K562 (cell line): ENCODE data around the gene SEC63. TPM values are rescaled to one million over a fixed set of nuclear protein-coding genes. Genes with fewer than 3 reads are reported as not detected.

Experiments
- ATAC-seq: fragments of 200-7000 bp; cut with Tn5 transposase; 3 replicates; pipeline ENCODE4 v1.9.1; 2020; ENCODE audit warnings: moderate library complexity
- BruUV-seq: library from RNA; stranded (reverse); fragments of 400-500 nt; replicated peaks from 2 replicates; lab custom pipeline; 2021; lab: Mats Ljungman, UMichigan
- CTCF ChIA-PET: fragments of 300-600 bp; formaldehyde crosslinking; extraction: SDS; loops from one replicate; lab custom pipeline; 2021; ENCODE audit warnings: low intra/inter-chr PET ratio; lab: Yijun Ruan, JAX
- POLR2A ChIA-PET: fragments of 300-600, 350-650 bp; sonication (Branson Sonifier 250); formaldehyde crosslinking; extraction: SDS; loops from one replicate; lab custom pipeline; 2021; ENCODE audit warnings: antibody characterized with exemption, inconsistent platforms; lab: Yijun Ruan, JAX
- DNase-seq, 4 experiments: peaks; one replicate each; pipeline versions ENCODE4 v3.0.0 to v3.0.0-alpha.2; 2011 to 2018; ENCODE audit warnings: low spot score in 3 of 4, mixed read lengths in 3 of 4; ENCODE audit errors: extremely low read depth in 1 of 4
- FAIRE-seq: peaks from 2 replicates; lab custom pipeline; 2011; peaks lifted over from hg19 to GRCh38; lab: Jason Lieb, UNC
- H2AFZ ChIP-seq: 2 replicates; pipeline ENCODE4 v1.6.0; 2011; ENCODE audit warnings: low read depth, low read length, control low read depth, inconsistent platforms
- H3K27ac ChIP-seq: fragments of 200-600 bp; 3 replicates; pipeline ENCODE4 v1.8.0; 2011; ENCODE audit warnings: low read depth, mild to moderate bottlenecking, control low read depth, inconsistent platforms, low read length, moderate library complexity, mixed read lengths; ENCODE audit errors: extremely low read depth
- H3K27me3 ChIP-seq, 2 experiments: fragments of 300-600 bp in 1 of 2; 2 replicates in 1 of 2; 3 replicates in 1 of 2; pipeline versions ENCODE4 v1.6.0 to v1.8.0; 2011; ENCODE audit warnings: inconsistent platforms in 2 of 2, low read length in 2 of 2, mild to moderate bottlenecking in 1 of 2, mixed read lengths in 1 of 2, moderate library complexity in 1 of 2; ENCODE audit not compliant: control insufficient read depth in 2 of 2, insufficient read depth in 2 of 2
- H3K36me3 ChIP-seq: fragments of 300-600 bp; 3 replicates; pipeline ENCODE4 v1.8.0; 2011; ENCODE audit warnings: mild to moderate bottlenecking, low read length, inconsistent platforms; ENCODE audit not compliant: control insufficient read depth, insufficient read depth
- H3K4me1 ChIP-seq, 2 experiments: fragments of 200-600 bp in 1 of 2; replicated peaks in 1 of 2; 2 replicates in 1 of 2; 3 replicates in 1 of 2; pipeline versions ENCODE4 v1.5.1 to v1.8.0; 2011; ENCODE audit warnings: inconsistent platforms in 2 of 2, low read length in 2 of 2, mild to moderate bottlenecking in 1 of 2, mixed read lengths in 1 of 2, moderate library complexity in 1 of 2; ENCODE audit not compliant: control insufficient read depth in 2 of 2, insufficient read depth in 2 of 2
- H3K4me2 ChIP-seq: 2 replicates; pipeline ENCODE4 v1.6.1; 2011; ENCODE audit warnings: low read length, control low read depth, inconsistent platforms, mixed read lengths; ENCODE audit not compliant: insufficient read depth
- H3K4me3 ChIP-seq: fragments of 200-600 bp; sonication (generic), shearing (Covaris generic); 2 replicates; pipeline ENCODE4 v1.5.1; 2016; ENCODE audit warnings: control low read depth, inconsistent platforms
- H3K79me2 ChIP-seq: fragments of 200-600 bp; 3 replicates; pipeline ENCODE4 v1.8.0; 2011; ENCODE audit warnings: low read length, inconsistent platforms; ENCODE audit not compliant: control insufficient read depth, insufficient read depth
- H3K9ac ChIP-seq, 2 experiments: 2 replicates each; pipeline versions ENCODE4 v1.6.0 to v1.6.1; 2011; ENCODE audit warnings: low read depth in 2 of 2, low read length in 2 of 2, control low read depth in 1 of 2, inconsistent platforms in 1 of 2, mild to moderate bottlenecking in 1 of 2, mixed read lengths in 1 of 2; ENCODE audit not compliant: insufficient read depth in 1 of 2
- H3K9me1 ChIP-seq: one replicate; pipeline ENCODE4 v1.6.0; 2011; ENCODE audit warnings: inconsistent platforms, mild to moderate bottlenecking, low read length, moderate library complexity; ENCODE audit not compliant: control insufficient read depth, insufficient read depth
- H3K9me3 ChIP-seq: replicated peaks from 2 replicates; pipeline ENCODE4 v1.5.1; 2011; ENCODE audit warnings: low read depth, low read length, inconsistent platforms; ENCODE audit not compliant: control insufficient read depth, insufficient read depth
- H4K20me1 ChIP-seq: replicated peaks from 2 replicates; pipeline ENCODE4 v1.6.1; 2011; ENCODE audit warnings: low read length, inconsistent platforms, mixed read lengths; ENCODE audit not compliant: control insufficient read depth, insufficient read depth
- ATF3 ChIP-seq, 2 experiments: fragments of 450-650 bp in 1 of 2; sonication (generic) in 1 of 2; formaldehyde crosslinking in 1 of 2; IDR thresholded peaks in 1 of 2; conservative IDR thresholded peaks in 1 of 2; 2 replicates each; pipeline versions ENCODE4 v1.6.1 to v1.8.1; 2016 to 2023; ENCODE audit warnings: mild to moderate bottlenecking in 2 of 2, moderate library complexity in 2 of 2, inconsistent platforms in 1 of 2, missing genetic modification reagents in 1 of 2
- POLR2G ChIP-seq: fragments of 200-400 bp; formaldehyde crosslinking; IDR thresholded peaks from 2 replicates; pipeline ENCODE4 v1.6.1; 2017; ENCODE audit warnings: low read depth, mild to moderate bottlenecking, antibody characterized with exemption, low read length, moderate library complexity
- SMAD4 ChIP-seq: fragments of 250-450 bp; sonication (Bioruptor Pico); conservative IDR thresholded peaks from 2 replicates; pipeline ENCODE4 v1.8.0; 2021; ENCODE audit warnings: inconsistent platforms, mild to moderate bottlenecking, moderate library complexity
- ZBTB7A ChIP-seq: IDR thresholded peaks from 2 replicates; pipeline ENCODE4 v1.6.1; 2011; ENCODE audit warnings: low read depth, mild to moderate bottlenecking, low read length, moderate library complexity, borderline replicate concordance; ENCODE audit not compliant: control insufficient read depth
- ZNF507 ChIP-seq: conservative IDR thresholded peaks from 2 replicates; pipeline ENCODE4 v1.6.1; 2017; ENCODE audit warnings: missing genetic modification characterization, missing compliant biosample characterization
- in situ Hi-C: fragments of 300-500 bp; cut with MboI; formaldehyde crosslinking; loops from 4 replicates; pipeline ENCODE4 v1.15.0; 2018; ENCODE audit warnings: inconsistent platforms, mixed read lengths
- intact Hi-C: fragments of 100-400 bp; cut with micrococcal nuclease; formaldehyde crosslinking; loops from 2 replicates; pipeline ENCODE4 v1.14.2; 2022
- polyA plus RNA-seq, 8 experiments: library from polyadenylated mRNA; depleted of rRNA in 4 of 8; stranded (reverse) in 5 of 8; unstranded in 3 of 8; fragments of >200 nt; fragmentation: Nextera tagmentation in 2 of 8; fragmentation: Illumina TruSeq in 1 of 8; extraction: Ambion mirVana in 2 of 8; extraction: Trizol in 1 of 8; gene quantifications; 2 replicates each; pipeline versions ENCODE4 v1.2.1 to v1.2.3, GENCODE V29; 2011 to 2014; ENCODE audit warnings: inconsistent platforms in 1 of 8, missing spikeins in 1 of 8
- total RNA-seq, 7 experiments: library from RNA; depleted of rRNA in 6 of 7; stranded (reverse); fragments of >200 nt in 6 of 7; fragmentation: Illumina TruSeq in 2 of 7; extraction: Trizol in 2 of 7; gene quantifications; 2 replicates each; pipeline versions ENCODE4 v1.2.1 to v1.2.3, GENCODE V29; 2011 to 2021; ENCODE audit warnings: low replicate concordance in 1 of 7

The SEC63 gene
- total and polyA plus RNA-seq, 9 of the 15 experiments (the other 6 are each of a cell fraction or from before 2014, with no cell fraction given): 13.8 to 74.6 (median 28.4) TPM

GRCh38 chr6:107862383-107862782 lies 95.6 kb downstream of the SEC63 start:
- no peak overlapping the region for H2AFZ ChIP-seq
- ATAC-seq (no peak), FAIRE-seq (no peak), DNase-seq (no peak)
- no TSS peak for BruUV-seq
- ChIA-PET CTCF (no interaction called here), POLR2A (no interaction called here)
- H4K20me1 ChIP-seq: peaks cover 4% of the 10 kb centered on the region; the same call in 1 of the 2 replicates
- H3K9me1 ChIP-seq: no peaks in the 10 kb centered on the region
- no peaks in the 10 kb centered on the region for H3K9me3 ChIP-seq
- no peaks in the 10 kb centered on the region for H3K79me2 ChIP-seq
- in situ Hi-C loops: no loop called here
- no peak overlapping the region for H3K9ac ChIP-seq
- no peak for TF ChIP-seq ZNF507 (tag)
- TF ChIP-seq ZBTB7A: no peak
- no peak for TF ChIP-seq ATF3 (IDR thresholded peaks at IDR 0.05)
- no peak for TF ChIP-seq ATF3 (CRISPR knock-in tag; conservative IDR thresholded peaks at IDR 0.05)
- no peak for TF ChIP-seq POLR2G
- TF ChIP-seq SMAD4 (CRISPR knock-in tag): no peak
- no peak overlapping the region for H3K4me2 ChIP-seq
- intact Hi-C loops: no loop called here
- H3K27me3 ChIP-seq: no peaks in the 10 kb centered on the region
- H3K4me3 ChIP-seq: no peak overlapping the region
- H3K36me3 ChIP-seq: no peaks in the 10 kb centered on the region
- H3K4me1 ChIP-seq: no peaks in the 10 kb centered on the region
- no peak overlapping the region for H3K27ac ChIP-seq
